Mammary epithelial cell (primary cell): ENCODE data around the gene FKBP10.

ENCODE experiments used
- EZH2 ChIP-seq: IDR thresholded peaks from 2 replicates; pipeline ENCODE4 v1.6.1; 2012; ENCODE audit warnings: low read length, inconsistent platforms, borderline replicate concordance
- TF ChIP-seq, protein P1 (sequence below), 2 donors: IDR thresholded peaks in 1 of 2; conservative IDR thresholded peaks in 1 of 2; 2 replicates each; pipeline ENCODE4 v1.5.1; 2011 to 2012; ENCODE audit warnings: inconsistent platforms in 2 of 2, low read length in 2 of 2, mild to moderate bottlenecking in 2 of 2, control low read depth in 1 of 2, low read depth in 1 of 2; ENCODE audit not compliant: insufficient read depth in 1 of 2; ENCODE audit errors: extremely low read depth in 1 of 2

DNA sequence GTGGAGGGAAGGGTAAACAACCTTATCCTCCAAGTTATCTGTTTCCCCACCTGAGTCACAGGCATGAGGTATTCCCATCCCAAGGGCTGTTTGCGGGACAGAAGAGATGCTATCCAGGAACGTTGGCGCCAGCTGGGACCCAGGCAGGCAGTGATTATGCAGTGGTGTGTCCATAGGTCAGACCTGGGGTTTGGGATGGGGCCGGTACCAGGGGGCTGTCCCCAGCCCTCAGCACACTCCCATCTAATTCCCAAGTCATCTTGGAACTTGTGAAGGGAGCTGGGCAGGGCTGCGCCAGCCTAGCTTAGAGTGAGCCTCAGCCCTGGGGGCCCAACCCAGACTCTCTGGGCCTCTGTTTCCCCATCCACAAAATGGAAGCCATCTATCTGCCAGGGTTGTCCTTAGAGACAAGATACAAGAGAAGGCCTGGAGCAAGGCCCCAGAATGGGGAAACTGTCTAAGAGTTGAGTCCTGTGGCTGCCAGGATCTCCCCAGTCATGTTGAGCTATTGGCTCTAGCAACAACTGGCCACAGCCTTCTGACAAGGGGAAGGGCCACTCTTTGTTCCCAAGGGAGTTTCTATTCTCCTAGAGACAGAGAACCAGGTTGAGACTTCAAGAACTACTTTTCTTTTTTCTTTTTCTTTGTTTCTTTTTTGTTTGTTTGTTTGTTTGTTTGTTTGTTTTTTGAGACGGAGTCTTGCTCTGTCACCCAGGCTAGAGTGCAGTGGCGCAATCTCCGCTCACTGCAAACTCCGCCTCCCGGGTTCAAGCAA, 16.5 kb upstream of the FKBP10 start:
- TF ChIP-seq, protein P1, sequence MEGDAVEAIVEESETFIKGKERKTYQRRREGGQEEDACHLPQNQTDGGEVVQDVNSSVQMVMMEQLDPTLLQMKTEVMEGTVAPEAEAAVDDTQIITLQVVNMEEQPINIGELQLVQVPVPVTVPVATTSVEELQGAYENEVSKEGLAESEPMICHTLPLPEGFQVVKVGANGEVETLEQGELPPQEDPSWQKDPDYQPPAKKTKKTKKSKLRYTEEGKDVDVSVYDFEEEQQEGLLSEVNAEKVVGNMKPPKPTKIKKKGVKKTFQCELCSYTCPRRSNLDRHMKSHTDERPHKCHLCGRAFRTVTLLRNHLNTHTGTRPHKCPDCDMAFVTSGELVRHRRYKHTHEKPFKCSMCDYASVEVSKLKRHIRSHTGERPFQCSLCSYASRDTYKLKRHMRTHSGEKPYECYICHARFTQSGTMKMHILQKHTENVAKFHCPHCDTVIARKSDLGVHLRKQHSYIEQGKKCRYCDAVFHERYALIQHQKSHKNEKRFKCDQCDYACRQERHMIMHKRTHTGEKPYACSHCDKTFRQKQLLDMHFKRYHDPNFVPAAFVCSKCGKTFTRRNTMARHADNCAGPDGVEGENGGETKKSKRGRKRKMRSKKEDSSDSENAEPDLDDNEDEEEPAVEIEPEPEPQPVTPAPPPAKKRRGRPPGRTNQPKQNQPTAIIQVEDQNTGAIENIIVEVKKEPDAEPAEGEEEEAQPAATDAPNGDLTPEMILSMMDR (conservative IDR thresholded peaks at IDR 0.05 in 1 of 2, IDR thresholded peaks at IDR 0.05 in 1 of 2; ENCODE audit: extremely low read depth in 1 of 2, insufficient read depth in 1 of 2, low read depth in 1 of 2, low read length in 2 of 2): no peak
- TF ChIP-seq EZH2: no peak
